GM12891 (cell line): ENCODE measurements around the gene SLC19A2.

Experiments used
- POLR2A ChIP-seq: IDR thresholded peaks from 2 replicates; pipeline ENCODE4 v1.6.1; 2011; ENCODE audit warnings: low read depth, low read length, control low read depth
- POLR2AphosphoS5 ChIP-seq: IDR thresholded peaks from 2 replicates; pipeline ENCODE4 v1.6.1; 2011; ENCODE audit warnings: low read depth, low read length, control low read depth
- SPI1 ChIP-seq: IDR thresholded peaks from 2 replicates; pipeline ENCODE4 v1.6.1; 2011; ENCODE audit warnings: low read depth, low read length, control low read depth
- TAF1 ChIP-seq: IDR thresholded peaks from 2 replicates; pipeline ENCODE4 v1.6.1; 2011; ENCODE audit warnings: low read depth, low read length, control low read depth

GRCh38 chr1:169479363-169480066 lies 6.2 kb downstream of the SLC19A2 start:
- TF ChIP-seq POLR2A (no peak), SPI1 (no peak), POLR2AphosphoS5 (no peak), TAF1 (no peak)
